GM12864 (cell line): ENCODE data around the gene DGKH.

Experiments
- DNase-seq: peaks from one replicate; pipeline ENCODE4 v3.0.0-alpha.2; 2011; ENCODE audit warnings: low read depth
- H3K4me3 ChIP-seq: 2 replicates; pipeline ENCODE4 v1.5.1; 2011; ENCODE audit warnings: mild to moderate bottlenecking, low read depth, low read length, control low read depth
- CTCF ChIP-seq: IDR thresholded peaks from 2 replicates; pipeline ENCODE4 v1.5.1; 2011; ENCODE audit warnings: low read depth, mild to moderate bottlenecking, moderate library complexity, low read length, control low read depth, inconsistent platforms; ENCODE audit errors: missing control alignments

DGKH gene

GRCh38 chr13:42056583-42056982 lies 8.1 kb downstream of the DGKH start:
- no peak for DNase-seq
- no peak overlapping the region for H3K4me3 ChIP-seq
- TF ChIP-seq CTCF = no peak

GRCh38 chr13:42057918-42058530 lies 9.6 kb downstream of the DGKH start:
- no peak for DNase-seq
- TF ChIP-seq CTCF = no peak
- no peak overlapping the region for H3K4me3 ChIP-seq

GRCh38 chr13:42061943-42062342 lies 13.5 kb downstream of the DGKH start:
- TF ChIP-seq CTCF = no peak
- DNase-seq = no peak
- no peak overlapping the region for H3K4me3 ChIP-seq

GRCh38 chr13:42063105-42063504 lies 14.7 kb downstream of the DGKH start:
- H3K4me3 ChIP-seq = no peak overlapping the region
- no peak for DNase-seq

GRCh38 chr13:42064259-42064658 lies 15.8 kb downstream of the DGKH start:
- DNase-seq = no peak
- TF ChIP-seq CTCF = no peak
- H3K4me3 ChIP-seq = no peak overlapping the region

More at GRCh38 chr13:42063105-42063504, 14.7 kb downstream of the DGKH start:
- TF ChIP-seq CTCF = no peak

DNA sequence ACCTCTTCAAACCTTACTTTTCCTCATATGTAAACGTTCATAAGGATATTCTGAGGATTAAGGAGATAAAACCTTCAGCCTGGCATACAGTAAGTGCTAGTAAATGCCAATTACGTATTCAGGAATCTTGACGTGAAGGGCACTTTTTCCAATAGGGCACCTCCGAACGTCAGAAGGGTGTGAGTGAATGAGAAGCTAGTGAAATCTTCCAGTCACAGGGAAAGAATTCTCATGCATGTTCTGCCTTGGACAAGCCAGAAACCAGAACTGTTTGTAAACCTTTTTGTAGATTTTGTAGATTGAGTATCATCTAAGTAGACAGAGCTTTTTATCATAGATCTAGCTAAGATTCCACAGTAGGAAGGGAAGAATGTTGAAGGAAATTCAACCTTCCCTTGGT lies 16.5 kb downstream of the DGKH start:
- TF ChIP-seq CTCF = no peak
- no peak overlapping the region for H3K4me3 ChIP-seq
- no peak for DNase-seq

GRCh38 chr13:42065414-42065813 lies 17.0 kb downstream of the DGKH start:
- no peak for TF ChIP-seq CTCF
- H3K4me3 ChIP-seq = no peak overlapping the region
- no peak for DNase-seq
